ENCODE measurements around the gene B4GALT1. TPM values are rescaled to one million over a fixed set of nuclear protein-coding genes. Genes with fewer than 3 reads are reported as not detected.

B4GALT1 gene
- total and polyA plus RNA-seq, 7 donors = 20.3 to 107 (median 25.5) TPM

DNA sequence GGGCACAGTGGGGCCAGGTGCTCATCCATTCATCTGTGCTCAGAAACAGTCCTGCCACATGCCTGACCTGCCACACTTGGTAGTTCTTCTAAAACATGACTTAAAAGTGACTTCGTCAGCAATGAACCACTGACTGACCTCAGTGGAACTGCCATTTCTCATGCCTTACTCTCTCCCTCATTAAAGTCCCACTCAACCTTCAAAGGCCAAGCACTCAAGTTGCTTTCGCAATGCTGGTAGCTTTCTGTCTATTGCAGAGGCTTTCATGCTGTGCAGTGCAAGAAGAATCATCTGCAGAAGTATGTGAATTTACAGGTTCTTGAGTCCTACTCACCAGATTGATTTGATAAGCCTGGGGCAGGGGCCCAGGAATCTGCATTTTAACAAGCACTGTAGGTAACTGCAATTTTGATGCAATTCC lies 23.9 kb downstream of the B4GALT1 start:
- intact Hi-C loops (cut with DNase I) = no loop called here
- WGBS, 2 donors = 70 to 91% methylated on average over 2 of the region's 2 CpGs
- Histone ChIP-seq H3K4me1 (peaks cover 0 to 88% (median 55%) of the 10 kb centered on the region in 4 donors), H3K36me3 (no peaks in the 10 kb centered on the region), H3K27ac (no peak overlapping the region), H3K9me3 (no peaks in the 10 kb centered on the region), H3K4me3 (no peak overlapping the region), H3K27me3 (no peaks in the 10 kb centered on the region)
- TF ChIP-seq POLR2A (IDR thresholded peaks at IDR 0.05) = no peak
- TF ChIP-seq EP300 (IDR thresholded peaks at IDR 0.05) = no peak
- TF ChIP-seq, protein P1, sequence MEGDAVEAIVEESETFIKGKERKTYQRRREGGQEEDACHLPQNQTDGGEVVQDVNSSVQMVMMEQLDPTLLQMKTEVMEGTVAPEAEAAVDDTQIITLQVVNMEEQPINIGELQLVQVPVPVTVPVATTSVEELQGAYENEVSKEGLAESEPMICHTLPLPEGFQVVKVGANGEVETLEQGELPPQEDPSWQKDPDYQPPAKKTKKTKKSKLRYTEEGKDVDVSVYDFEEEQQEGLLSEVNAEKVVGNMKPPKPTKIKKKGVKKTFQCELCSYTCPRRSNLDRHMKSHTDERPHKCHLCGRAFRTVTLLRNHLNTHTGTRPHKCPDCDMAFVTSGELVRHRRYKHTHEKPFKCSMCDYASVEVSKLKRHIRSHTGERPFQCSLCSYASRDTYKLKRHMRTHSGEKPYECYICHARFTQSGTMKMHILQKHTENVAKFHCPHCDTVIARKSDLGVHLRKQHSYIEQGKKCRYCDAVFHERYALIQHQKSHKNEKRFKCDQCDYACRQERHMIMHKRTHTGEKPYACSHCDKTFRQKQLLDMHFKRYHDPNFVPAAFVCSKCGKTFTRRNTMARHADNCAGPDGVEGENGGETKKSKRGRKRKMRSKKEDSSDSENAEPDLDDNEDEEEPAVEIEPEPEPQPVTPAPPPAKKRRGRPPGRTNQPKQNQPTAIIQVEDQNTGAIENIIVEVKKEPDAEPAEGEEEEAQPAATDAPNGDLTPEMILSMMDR (IDR thresholded peaks at IDR 0.05) = no peak
- no peak for TF ChIP-seq POLR2AphosphoS5 (IDR thresholded peaks at IDR 0.05)
- peak; percentile 51 for DNase-seq

DNA sequence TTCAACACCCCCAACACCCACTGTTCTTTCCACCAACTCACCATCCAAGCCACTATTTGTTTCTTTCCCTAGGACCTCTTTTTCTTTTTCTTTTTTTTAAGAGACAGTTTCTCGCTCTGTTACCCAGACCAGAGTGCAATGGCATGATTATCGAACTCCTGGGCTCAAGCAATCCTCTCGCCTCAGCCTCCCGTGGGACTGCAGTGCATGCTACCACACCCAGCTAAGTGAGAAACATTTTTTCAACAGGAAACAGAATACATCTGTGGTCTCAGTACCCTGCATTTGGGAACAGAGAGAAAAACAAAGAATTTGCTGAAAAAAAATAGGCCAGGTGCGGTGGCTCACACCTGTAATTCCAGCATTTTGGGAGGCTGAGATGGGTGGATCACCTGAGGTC lies 24.6 kb downstream of the B4GALT1 start:
- no peaks in the 10 kb centered on the region for H3K9me3 ChIP-seq
- DNase-seq = peak; percentile 43
- intact Hi-C loops (cut with DNase I) = no loop called here
- H3K27ac ChIP-seq = no peak overlapping the region
- no peak overlapping the region for H3K4me3 ChIP-seq
- peaks cover 0 to 87% (median 50%) of the 10 kb centered on the region in 4 donors for H3K4me1 ChIP-seq
- no peaks in the 10 kb centered on the region for H3K36me3 ChIP-seq
- H3K27me3 ChIP-seq = no peaks in the 10 kb centered on the region
- WGBS, 2 donors = 51 to 88% methylated on average over 5 of the region's 5 CpGs
- TF ChIP-seq EP300 (IDR thresholded peaks at IDR 0.05) = no peak
- TF ChIP-seq POLR2A (IDR thresholded peaks at IDR 0.05) = no peak
- TF ChIP-seq, protein P1 (IDR thresholded peaks at IDR 0.05) = no peak
- no peak for TF ChIP-seq POLR2AphosphoS5 (IDR thresholded peaks at IDR 0.05)

DNA sequence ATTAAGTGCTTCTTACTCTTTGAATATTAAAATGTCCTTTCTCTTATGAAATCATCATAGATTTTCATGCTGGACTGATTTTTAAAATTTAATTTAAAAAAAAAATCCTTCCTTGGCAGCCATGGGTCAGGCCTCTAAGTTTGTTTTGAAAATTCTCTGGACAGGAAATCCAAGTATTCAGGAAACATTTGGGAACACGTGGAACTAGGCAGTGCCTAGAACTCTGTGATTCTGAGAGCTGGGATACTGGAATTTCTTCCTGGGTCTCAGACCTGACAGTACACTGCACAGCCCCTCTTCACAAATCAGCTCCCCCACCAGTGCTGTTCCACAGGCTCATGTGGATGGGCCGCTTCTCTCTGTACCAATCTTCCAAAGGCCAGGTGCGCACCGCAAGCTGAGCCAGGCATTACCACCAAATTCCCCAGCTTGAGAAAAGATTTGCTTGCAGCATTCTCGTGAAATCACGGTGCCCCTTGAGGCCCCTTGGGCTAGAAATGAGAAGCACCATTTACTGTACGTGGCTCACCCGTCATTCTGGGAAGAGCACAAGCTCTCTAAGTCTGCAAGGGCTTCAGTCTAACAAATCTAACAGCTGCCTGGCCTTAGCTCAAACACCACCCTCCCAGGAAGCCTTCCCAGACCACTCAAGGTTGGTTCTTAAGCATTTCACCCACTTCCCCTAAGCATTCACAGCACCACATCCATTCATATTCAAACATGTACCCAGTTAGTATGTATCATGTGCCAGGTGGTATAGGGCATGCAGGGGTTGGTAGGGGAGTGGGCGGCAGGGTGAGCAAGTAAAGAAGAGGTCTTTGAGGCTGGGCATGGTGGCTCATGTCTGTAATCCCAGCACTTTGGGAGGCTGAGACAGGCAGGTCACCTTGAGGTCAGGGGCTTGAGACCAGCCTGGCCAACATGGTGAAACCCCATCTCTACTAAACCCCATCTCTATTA lies 26.5 kb downstream of the B4GALT1 start:
- 68 to 88% methylated on average over 9 of the region's 9 CpGs for WGBS, 2 donors
- intact Hi-C loops (cut with DNase I) = no loop called here
- DNase-seq = peak; percentile 56
- peaks cover 0 to 93% (median 47%) of the 10 kb centered on the region in 4 donors for H3K4me1 ChIP-seq
- H3K36me3 ChIP-seq = no peaks in the 10 kb centered on the region
- TF ChIP-seq, protein P1 (IDR thresholded peaks at IDR 0.05) = no peak
- TF ChIP-seq POLR2A (IDR thresholded peaks at IDR 0.05) = no peak
- no peak for TF ChIP-seq EP300 (IDR thresholded peaks at IDR 0.05)
- TF ChIP-seq POLR2AphosphoS5 (IDR thresholded peaks at IDR 0.05) = no peak
- H3K27ac ChIP-seq = peak overlapping the region; percentile 59 to 78 (median 67)
- H3K4me3 ChIP-seq = no peak overlapping the region
- no peaks in the 10 kb centered on the region for H3K27me3 ChIP-seq
- no peaks in the 10 kb centered on the region for H3K9me3 ChIP-seq

DNA sequence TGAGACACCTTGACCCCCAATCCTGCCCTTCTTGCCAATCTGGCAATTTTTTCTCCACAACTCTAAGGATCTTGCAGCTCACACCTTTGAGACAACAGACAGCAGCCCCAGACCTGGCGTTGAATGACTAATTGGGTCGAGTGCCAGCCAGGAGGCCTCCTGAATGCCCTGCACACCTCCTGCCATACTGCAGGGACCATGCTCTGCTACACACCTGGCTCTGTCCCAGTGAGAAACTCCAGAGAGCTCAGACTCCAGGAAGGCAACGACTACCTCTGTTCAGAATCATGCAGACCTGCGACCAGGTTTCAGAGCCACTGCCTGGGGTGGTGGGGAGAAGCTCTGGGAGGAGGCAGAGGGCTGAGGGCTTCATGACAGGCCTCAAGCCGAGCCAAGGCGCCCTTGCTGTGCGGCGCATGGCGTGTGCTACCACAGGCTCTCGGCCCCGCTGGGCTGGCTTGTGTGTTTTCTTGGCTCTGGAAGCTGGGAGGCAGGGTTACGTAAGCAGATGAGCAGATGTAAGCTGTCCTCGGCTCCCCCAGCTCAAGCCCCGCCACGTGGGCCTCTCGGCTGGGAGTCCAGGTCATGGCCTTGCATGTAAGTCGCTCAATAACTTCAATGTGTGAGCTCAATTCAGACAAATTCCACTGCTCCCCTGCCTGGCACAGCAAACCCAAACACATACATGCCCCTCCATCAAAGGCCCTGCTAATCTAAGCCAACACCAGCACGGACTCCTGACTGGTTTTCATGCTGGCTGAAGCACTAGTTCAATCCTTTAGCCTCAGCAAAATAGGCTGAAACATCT lies 27.5 kb downstream of the B4GALT1 start:
- intact Hi-C loops (cut with DNase I) = loop anchor here (5.0 to 10.0 kb wide), 2 partner anchors 88 to 1175 kb away; no protein-coding TSS in a partner anchor
- Histone ChIP-seq H3K4me1 (peaks cover 0 to 83% (median 41%) of the 10 kb centered on the region in 4 donors), H3K9me3 (no peaks in the 10 kb centered on the region), H3K27me3 (no peaks in the 10 kb centered on the region), H3K4me3 (no peak overlapping the region), H3K27ac (peak overlapping the region; percentile 59 to 78 (median 67)), H3K36me3 (peaks cover 0 to 6% (median 0%) of the 10 kb centered on the region in 4 donors)
- 70 to 82% methylated on average over 18 of the region's 18 CpGs for WGBS, 2 donors
- TF ChIP-seq POLR2A (IDR thresholded peaks at IDR 0.05) = no peak
- TF ChIP-seq POLR2AphosphoS5 (IDR thresholded peaks at IDR 0.05) = peak; percentile 26 to 60 (median 56)
- no peak for TF ChIP-seq EP300 (IDR thresholded peaks at IDR 0.05)
- TF ChIP-seq, protein P1 (IDR thresholded peaks at IDR 0.05) = no peak
- peak; percentile 93 for DNase-seq

All from sigmoid colon (tissue), 7 donors.